PC-9 (cell line): ENCODE measurements around the gene ARL9. TPM values are rescaled to one million over a fixed set of nuclear protein-coding genes. Genes with fewer than 3 reads are reported as not detected.

ENCODE experiments used
- BruUV-seq: library from RNA; stranded (reverse); fragments of 400-500 nt; replicated peaks from 2 replicates; lab custom pipeline; 2021; lab: Mats Ljungman, UMichigan
- CTCF ChIA-PET: fragments of 300-600 bp; sonication (Branson Sonifier 250); formaldehyde crosslinking; loops from one replicate; lab custom pipeline; 2022; ENCODE audit warnings: antibody characterized with exemption; lab: Charles Lee
- POLR2A ChIA-PET: fragments of 300-600 bp; sonication (Branson Sonifier 250); formaldehyde crosslinking; loops from one replicate; lab custom pipeline; 2022; ENCODE audit warnings: antibody characterized with exemption; ENCODE audit not compliant: unreplicated experiment; lab: Charles Lee
- DNase-seq, 2 experiments: peaks; one replicate each; pipeline versions ENCODE4 v3.0.0 to v3.0.0-alpha.2; 2015 to 2022; ENCODE audit warnings: mixed read lengths in 1 of 2
- H2AFZ ChIP-seq: fragments of 200-600 bp; sonication (generic); 2 replicates; pipeline ENCODE4 v1.8.1; 2017; ENCODE audit warnings: antibody characterized with exemption
- H3F3A ChIP-seq: fragments of 200-600 bp; sonication (generic); 2 replicates; pipeline ENCODE4 v1.8.1; 2017; ENCODE audit warnings: antibody characterized with exemption, mild to moderate bottlenecking, low read depth; ENCODE audit not compliant: insufficient read depth
- H3K27ac ChIP-seq: fragments of 200-600 bp; sonication (generic); 2 replicates; pipeline ENCODE4 v1.6.1; 2016; ENCODE audit warnings: mixed run types
- H3K27me3 ChIP-seq: fragments of 200-600 bp; sonication (generic); 2 replicates; pipeline ENCODE4 v1.6.1; 2016; ENCODE audit warnings: low read depth, mixed run types; ENCODE audit not compliant: insufficient read depth
- H3K36me3 ChIP-seq: fragments of 200-600 bp; sonication (generic); 2 replicates; pipeline ENCODE4 v1.6.1; 2016; ENCODE audit warnings: low read depth, mixed run types
- H3K4me1 ChIP-seq: fragments of 200-600 bp; sonication (generic); replicated peaks from 2 replicates; pipeline ENCODE4 v1.6.1; 2016; ENCODE audit warnings: mixed run types; ENCODE audit not compliant: insufficient read depth
- H3K4me2 ChIP-seq: fragments of 200-600 bp; sonication (generic); 2 replicates; pipeline ENCODE4 v1.6.1; 2017; ENCODE audit warnings: mixed run types
- H3K4me3 ChIP-seq: fragments of 200-600 bp; sonication (generic); 2 replicates; pipeline ENCODE4 v1.6.1; 2016; ENCODE audit warnings: mixed run types
- H3K79me2 ChIP-seq: fragments of 200-600 bp; sonication (generic); 2 replicates; pipeline ENCODE4 v1.6.1; 2017; ENCODE audit warnings: low read depth, mixed run types
- H3K9me2 ChIP-seq: fragments of 200-600 bp; sonication (generic); 2 replicates; pipeline ENCODE4 v1.8.1; 2017; ENCODE audit warnings: mild to moderate bottlenecking; ENCODE audit not compliant: insufficient read depth
- H3K9me3 ChIP-seq: fragments of 200-600 bp; sonication (generic); 2 replicates; pipeline ENCODE4 v1.8.1; 2016; ENCODE audit warnings: low read depth; ENCODE audit not compliant: insufficient read depth
- H4K20me1 ChIP-seq: fragments of 200-600 bp; sonication (generic); 2 replicates; pipeline ENCODE4 v1.8.1; 2017; ENCODE audit not compliant: insufficient read depth
- CTCF ChIP-seq: fragments of 200-600 bp; sonication (generic); conservative IDR thresholded peaks from 2 replicates; pipeline ENCODE4 v1.6.1; 2017; ENCODE audit warnings: mixed run types, antibody characterized with exemption, mild to moderate bottlenecking, moderate library complexity
- EZH2 ChIP-seq: fragments of 200-600 bp; sonication (generic); IDR thresholded peaks from 2 replicates; pipeline ENCODE4 v1.8.0; 2017; ENCODE audit warnings: antibody characterized with exemption, low read depth
- intact Hi-C: fragments of 100-400 bp; cut with micrococcal nuclease; formaldehyde crosslinking; loops from one replicate; pipeline ENCODE4 v1.10.0; 2022; ENCODE audit not compliant: unreplicated experiment
- total RNA-seq: library from RNA; stranded (reverse); gene quantifications from 2 replicates; pipeline ENCODE4 v1.2.3, GENCODE V29; 2021

Gene ARL9
- total RNA-seq, 1 experiment from 2014 or later, result not detected

GRCh38 chr4:56480691-56481090 is 24.9 kb upstream of the ARL9 start:
- DNase-seq, result no peak
- Histone ChIP-seq H3K4me1 (no peaks in the 10 kb centered on the region), H3K27ac (no peak overlapping the region), H3K27me3 (no peaks in the 10 kb centered on the region), H3K9me2 (no peaks in the 10 kb centered on the region), H3K4me3 (no peak overlapping the region), H4K20me1 (no peaks in the 10 kb centered on the region), H3K4me2 (no peak overlapping the region), H3F3A (no peaks in the 10 kb centered on the region; the same call in 1 of the 2 replicates), H3K36me3 (0 out of 2 replicates have a peak, but pooled peaks cover 1% of the 10 kb centered on the region), H2AFZ (no peak overlapping the region), H3K9me3 (no peaks in the 10 kb centered on the region), H3K79me2 (no peaks in the 10 kb centered on the region)
- no TSS peak for BruUV-seq
- TF ChIP-seq EZH2, result no peak
- no peak for TF ChIP-seq CTCF
- intact Hi-C loops, result no loop called here
- POLR2A ChIA-PET, result interaction anchor here (0.6 kb wide), 1 partner anchor 13 kb away, joined by 7 read pairs; no protein-coding TSS in a partner anchor
- CTCF ChIA-PET, result no interaction called here

- Histone ChIP-seq H3K9me2 (no peaks in the 10 kb centered on the region), H3K36me3 (no peaks in the 10 kb centered on the region), H3K9me3 (no peaks in the 10 kb centered on the region), H3K79me2 (no peaks in the 10 kb centered on the region), H3K27ac (no peak overlapping the region), H2AFZ (no peak overlapping the region), H3K4me1 (no peaks in the 10 kb centered on the region), H3K27me3 (no peaks in the 10 kb centered on the region), H3K4me3 (no peak overlapping the region), H3K4me2 (no peak overlapping the region), H3F3A (no peaks in the 10 kb centered on the region), H4K20me1 (no peaks in the 10 kb centered on the region)
- no TSS peak for BruUV-seq
- intact Hi-C loops, result no loop called here
- ChIA-PET CTCF (no interaction called here), POLR2A (no interaction called here)
- no peak for DNase-seq
- TF ChIP-seq CTCF (no peak), EZH2 (no peak)
These were observed 9.3 kb upstream of the ARL9 start for GRCh38 chr4:56496241-56496640.

GRCh38 chr4:56511098-56511497 is 5.5 kb downstream of the ARL9 start:
- no peak overlapping the region for H3K27ac ChIP-seq
- TF ChIP-seq CTCF (no peak), EZH2 (no peak)
- H3K4me1 ChIP-seq, result no peaks in the 10 kb centered on the region
- no peak overlapping the region for H3K4me2 ChIP-seq
- H3K9me3 ChIP-seq, result no peaks in the 10 kb centered on the region
- H2AFZ ChIP-seq, result no peak overlapping the region
- intact Hi-C loops, result no loop called here
- no peaks in the 10 kb centered on the region for H3K79me2 ChIP-seq
- DNase-seq, result no peak
- BruUV-seq, result no TSS peak
- H4K20me1 ChIP-seq, result no peaks in the 10 kb centered on the region
- no peaks in the 10 kb centered on the region for H3K36me3 ChIP-seq
- no peaks in the 10 kb centered on the region for H3K9me2 ChIP-seq
- no peaks in the 10 kb centered on the region for H3K27me3 ChIP-seq
- CTCF ChIA-PET, result no interaction called here
- POLR2A ChIA-PET, result interaction anchor here (0.7 kb wide), 1 partner anchor 21 kb away, joined by 12 read pairs; no protein-coding TSS in a partner anchor
- H3F3A ChIP-seq, result no peaks in the 10 kb centered on the region
- H3K4me3 ChIP-seq, result no peak overlapping the region
